ENCODE measurements around the gene VAMP4.
"Not testable (repeated sequence)": the region's sequence is repeated elsewhere in the genome, so short reads cannot be mapped to it uniquely, and the experiment has no call there.

The VAMP4 gene

GRCh38 chr1:171748651-171749050 is 6.8 kb upstream of the VAMP4 start:
- no peak for DNase-seq

- DNase-seq = peak; percentile 69 to 75
These were observed 3.1 kb upstream of the VAMP4 start for GRCh38 chr1:171744986-171745385.

GRCh38 chr1:171743081-171743870 is 1.4 kb upstream of the VAMP4 start:
- DNase-seq = peak in 1 of 2 donors; percentile 29

DNA sequence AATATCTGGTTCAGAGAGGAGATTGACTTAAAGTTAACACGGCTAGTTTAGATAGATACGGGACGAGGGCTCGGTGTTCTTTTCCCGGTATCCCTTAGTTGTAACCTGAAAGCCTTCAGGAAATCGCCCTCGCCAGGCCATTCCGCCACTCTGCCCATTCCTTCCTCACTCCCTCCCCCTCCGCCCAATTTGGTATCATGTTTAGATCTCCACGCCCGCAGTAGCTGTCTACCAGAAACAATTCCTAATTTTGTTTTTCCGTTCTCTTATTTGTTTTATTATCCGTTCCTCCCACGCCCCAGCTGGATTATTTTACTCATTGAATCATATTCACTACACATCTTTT is 685 bp upstream of the VAMP4 start:
- DNase-seq = peak in 1 of 2 donors; percentile 15

GRCh38 chr1:171740987-171741871 is 636 bp downstream of the VAMP4 start:
- DNase-seq = peak; percentile 48 to 58

DNA sequence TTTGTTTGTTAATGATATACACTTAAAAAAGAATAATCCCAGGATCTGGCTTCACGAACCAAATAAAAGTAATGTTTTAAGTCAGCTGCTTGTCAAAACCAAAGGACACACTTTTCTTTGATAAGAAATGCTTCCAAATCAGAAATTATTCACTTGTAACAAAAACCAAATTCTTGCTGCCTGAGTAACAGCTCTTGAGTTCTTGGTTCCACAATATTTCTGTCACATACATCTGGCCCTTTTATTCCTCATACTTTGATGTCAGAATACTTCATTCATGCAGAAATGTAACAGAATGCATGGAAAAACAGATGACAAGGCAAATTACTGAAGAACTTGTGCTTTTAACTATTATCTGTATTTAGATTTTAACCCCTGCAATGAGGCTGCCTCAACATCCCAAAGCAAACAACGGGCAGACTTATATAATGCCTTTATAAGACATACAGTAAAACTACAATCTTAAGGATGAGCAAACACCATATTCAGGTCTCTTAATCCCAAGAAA is 1.5 kb downstream of the VAMP4 start:
- DNase-seq = no peak

- peak in 1 of 2 donors; percentile 48 for DNase-seq
These were observed 2.2 kb downstream of the VAMP4 start for GRCh38 chr1:171739656-171740055.

DNA sequence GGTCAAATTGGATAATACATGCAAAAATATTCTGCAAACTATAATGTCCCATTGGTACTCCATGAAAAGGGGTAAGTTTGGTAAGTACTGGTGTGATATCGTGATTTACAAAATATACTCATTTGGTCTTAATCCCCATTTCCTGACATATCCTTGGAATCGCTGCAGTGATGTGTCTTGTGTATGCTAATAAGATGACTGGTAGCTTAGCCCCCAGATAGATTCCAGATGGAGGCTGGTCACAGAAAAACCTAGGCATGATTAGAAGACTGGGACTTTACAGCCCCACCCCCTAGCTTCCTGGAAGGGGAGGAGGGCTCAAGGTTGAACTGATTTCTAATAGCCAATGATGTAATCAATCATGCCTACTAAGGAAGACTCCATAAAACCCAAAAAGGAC is 3.0 kb downstream of the VAMP4 start:
- DNase-seq = no peak

- peak; percentile 75 to 84 for DNase-seq
These were observed 5.7 kb downstream of the VAMP4 start for GRCh38 chr1:171736196-171736595.

DNA sequence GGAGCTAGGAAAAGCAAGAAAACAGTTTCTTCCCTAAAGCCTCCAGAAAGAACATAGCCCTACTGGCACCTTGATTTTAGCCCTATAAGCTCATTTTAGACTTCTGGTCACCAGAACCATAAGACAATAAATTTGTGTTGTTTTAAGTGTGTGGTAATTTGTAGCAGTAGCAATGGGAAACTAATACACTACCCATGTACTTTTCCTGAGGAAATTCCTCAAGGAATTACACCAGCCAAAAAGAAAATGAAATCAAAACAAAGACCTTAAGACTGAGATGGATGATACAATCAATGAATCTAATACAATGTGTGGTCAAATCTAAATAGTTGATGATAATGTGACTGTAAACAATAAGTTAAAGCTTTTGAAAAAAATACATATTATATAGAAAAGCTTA is 11.8 kb downstream of the VAMP4 start:
- DNase-seq = no peak

GRCh38 chr1:171727778-171728177 is 14.1 kb downstream of the VAMP4 start:
- DNase-seq = no peak

- DNase-seq = not testable (repeated sequence)
These were observed 18.7 kb downstream of the VAMP4 start for GRCh38 chr1:171723180-171723579.

- no peak for DNase-seq
These were observed 23.0 kb downstream of the VAMP4 start for GRCh38 chr1:171718848-171719247.

- DNase-seq = no peak
These were observed 23.6 kb downstream of the VAMP4 start for GRCh38 chr1:171718216-171718615.

DNA sequence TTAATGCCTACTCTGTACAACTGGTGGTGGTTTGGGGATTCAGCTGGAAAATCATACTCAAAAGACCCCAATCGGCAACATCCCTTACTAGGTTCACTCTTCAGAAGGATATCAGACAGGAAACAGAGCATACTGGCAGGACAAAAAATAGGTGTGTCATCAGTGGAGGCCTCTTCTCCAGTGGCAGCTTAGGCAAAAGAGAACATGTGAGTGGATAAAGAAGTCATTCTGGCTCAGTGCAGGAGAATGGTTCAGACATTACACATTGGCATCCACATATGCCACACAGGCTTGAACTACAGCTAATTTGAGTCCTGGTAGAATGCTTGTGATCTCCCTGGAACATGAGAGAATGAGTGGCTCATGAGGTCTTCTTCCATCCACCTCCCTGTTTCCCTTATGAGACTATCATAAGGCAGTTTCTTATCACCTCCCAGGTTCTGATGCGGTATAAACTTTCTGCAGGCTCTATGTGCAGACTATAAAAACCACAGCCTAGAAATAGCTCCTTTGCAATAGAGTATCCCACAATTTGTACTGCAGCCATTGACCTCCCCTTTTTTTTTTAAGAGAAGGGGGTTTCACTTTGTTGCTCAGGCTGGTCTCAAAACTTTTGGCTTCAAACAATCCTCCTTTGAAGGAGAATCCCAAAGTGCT is 24.7 kb downstream of the VAMP4 start:
- no peak for DNase-seq

DNA sequence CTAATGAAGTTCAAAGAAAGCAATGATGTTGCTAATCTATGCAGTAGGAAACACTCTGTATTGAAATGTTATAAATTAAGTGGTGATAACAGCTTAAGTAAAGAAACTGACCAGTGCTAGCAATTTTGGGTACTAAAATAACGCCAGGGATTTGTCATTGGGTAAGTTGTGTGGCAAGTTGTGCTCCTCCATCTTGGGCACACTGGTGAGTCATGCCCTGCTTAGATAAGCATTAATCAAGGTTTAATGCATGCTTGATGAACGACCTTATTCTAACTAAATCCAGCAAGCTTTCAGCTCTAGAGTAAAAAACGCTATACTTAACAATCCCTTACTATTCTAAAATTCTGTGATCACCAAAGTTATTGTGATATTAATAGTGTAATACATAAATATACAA is 25.2 kb downstream of the VAMP4 start:
- DNase-seq = no peak

GRCh38 chr1:171715813-171716251 is 26.0 kb downstream of the VAMP4 start:
- no peak for DNase-seq

GRCh38 chr1:171712341-171712740 is 29.5 kb downstream of the VAMP4 start:
- no peak for DNase-seq

DNA sequence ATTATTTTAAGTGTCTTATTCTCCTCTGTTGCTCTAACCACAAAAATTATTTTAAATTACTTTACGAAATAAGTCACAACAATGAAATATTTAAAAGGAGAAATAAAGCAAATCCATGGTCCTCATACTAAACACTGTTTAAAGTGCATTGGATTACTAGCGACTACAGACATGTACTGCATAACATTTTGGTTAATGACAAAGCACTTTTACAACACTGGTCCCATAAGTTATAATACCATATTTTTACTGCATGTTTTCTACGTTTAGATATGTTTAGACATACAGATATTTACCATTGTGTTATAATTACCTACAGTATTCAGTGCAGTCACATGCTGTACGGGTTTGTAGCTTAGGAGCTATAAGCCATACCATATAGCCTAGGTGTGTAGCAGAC is 30.2 kb downstream of the VAMP4 start:
- no peak for DNase-seq

- no peak for DNase-seq
These were observed 34.3 kb downstream of the VAMP4 start for GRCh38 chr1:171707583-171707982.

- no peak for DNase-seq
These were observed 39.3 kb downstream of the VAMP4 start for GRCh38 chr1:171702598-171702997.

- no peak for DNase-seq
These were observed 42.3 kb downstream of the VAMP4 start for GRCh38 chr1:171699531-171699930.

DNA sequence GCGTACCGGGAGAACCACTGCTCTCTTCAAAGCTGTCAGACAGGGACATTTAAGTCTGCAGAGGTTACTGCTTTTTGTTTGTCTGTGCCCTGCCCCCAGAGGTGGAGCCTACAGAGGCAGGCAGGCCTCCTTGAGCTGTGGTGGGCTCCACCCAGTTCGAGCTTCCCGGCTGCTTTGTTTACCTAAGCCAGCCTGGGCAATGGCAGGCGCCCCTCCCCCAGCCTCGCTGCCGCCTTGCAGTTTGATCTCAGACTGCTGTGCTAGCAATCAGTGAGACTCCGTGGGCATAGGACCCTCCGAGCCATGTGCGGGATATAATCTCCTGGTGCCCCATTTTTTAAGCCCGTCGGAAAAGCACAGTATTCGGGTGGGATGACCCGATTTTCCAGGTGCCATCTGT is 46.1 kb downstream of the VAMP4 start:
- DNase-seq = not testable (repeated sequence)

Measured in inflammatory macrophage (primary cell).